Measurements from ENCODE around the gene PPP1CB. TPM values are rescaled to one million over a fixed set of nuclear protein-coding genes. Genes with fewer than 3 reads are reported as not detected.

PPP1CB gene
- 124 and 128 TPM in 2 replicates for total RNA-seq

DNA sequence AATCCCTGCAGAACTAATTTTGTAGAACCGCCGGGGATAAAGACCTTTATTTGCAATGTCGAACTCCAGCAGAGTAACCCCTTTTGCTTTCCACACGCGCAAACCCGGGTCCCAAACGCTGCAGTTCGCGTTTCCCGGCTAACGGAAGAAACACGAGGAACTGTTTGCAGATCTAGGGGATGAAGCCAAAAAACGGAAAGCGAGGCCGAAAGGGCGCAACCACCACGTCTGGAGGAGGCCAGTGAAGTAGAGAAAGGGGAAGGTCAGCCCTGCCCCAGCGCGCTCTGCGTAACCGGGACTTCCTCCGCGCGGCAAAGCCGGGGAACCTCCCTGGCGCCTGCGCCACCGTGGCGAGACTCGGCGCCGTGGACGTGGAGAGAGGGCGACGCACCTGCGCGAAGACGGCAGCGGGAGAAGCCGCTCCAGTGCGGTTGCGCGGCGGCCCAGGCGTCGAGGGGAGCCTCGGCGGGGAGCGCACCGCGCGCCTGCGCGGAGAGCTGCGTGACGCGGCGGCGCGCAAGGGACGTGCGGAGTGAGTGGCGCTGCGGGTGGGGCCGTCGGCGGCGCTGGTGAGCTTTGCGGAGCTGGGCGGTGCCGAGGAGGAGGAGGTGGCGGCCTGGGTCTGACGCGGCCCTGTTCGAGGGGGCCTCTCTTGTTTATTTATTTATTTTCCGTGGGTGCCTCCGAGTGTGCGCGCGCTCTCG, at the start of gene PPP1CB:
PPP1CB (plus strand) TSS at position 579 of the 704 bp plus-strand sequence. CDS start 295 bp downstream, outside the sequence.

DNA sequence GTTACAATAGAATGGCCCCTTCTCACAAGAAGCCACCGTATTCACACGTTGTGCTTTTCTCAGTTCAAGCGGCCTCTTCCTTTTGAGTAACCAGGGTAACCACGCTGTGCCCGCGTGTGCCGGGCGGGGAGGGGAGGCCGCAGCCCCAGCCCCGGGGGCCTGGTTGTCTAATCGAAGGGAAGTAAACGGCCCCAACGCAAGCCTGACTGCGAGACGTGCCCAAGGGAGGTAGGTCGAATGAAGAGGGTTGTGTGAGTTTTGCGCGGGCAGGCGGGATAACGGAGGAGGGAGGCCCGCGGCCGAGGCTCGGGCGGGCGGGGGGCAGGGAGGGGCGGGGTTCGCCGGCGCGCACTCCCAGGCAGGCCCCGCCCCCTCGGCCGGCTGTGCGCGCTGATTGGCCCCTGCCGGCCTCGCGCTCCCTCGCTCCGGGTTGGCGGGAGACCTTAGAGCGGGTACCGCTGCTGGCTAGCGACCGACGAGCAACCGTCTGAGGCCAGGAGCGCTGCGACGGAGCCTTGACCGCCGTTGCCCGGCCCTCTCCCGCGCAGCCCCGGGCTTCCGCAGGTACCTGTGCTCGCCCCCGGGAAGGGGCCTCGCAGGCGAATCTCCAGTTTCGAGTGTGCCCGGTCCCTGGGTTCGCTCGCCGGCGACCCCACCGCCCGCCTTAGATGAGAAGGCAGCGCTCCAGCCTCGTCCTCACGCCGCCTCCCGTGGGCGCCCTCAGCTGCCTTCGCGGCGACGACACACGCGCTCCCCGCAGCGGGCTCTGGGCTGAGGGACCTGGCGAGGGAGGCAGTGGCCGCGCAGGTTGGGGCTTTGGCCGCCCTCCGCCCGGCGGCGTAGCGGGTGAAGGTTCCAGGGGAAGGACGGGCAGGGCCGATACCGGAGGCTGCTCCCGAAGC, 59.0 kb downstream of the PPP1CB start, which contains the start of gene SPDYA:
SPDYA (plus strand) TSS at position 451 of the 902 bp plus-strand sequence. CDS start 5,181 bp downstream, outside the sequence.

Other genes with a start within 250 kb of the PPP1CB start
- 0.33 and 0.52 TPM in 2 replicates for gene SPDYA, start 59.0 kb downstream of the PPP1CB start, total RNA-seq
- 9.4 and 10.0 TPM in 2 replicates for gene TRMT61B, start 118.5 kb downstream of the PPP1CB start, total RNA-seq
- gene WDR43, start 142.8 kb downstream of the PPP1CB start, total RNA-seq: 35.1 and 54.6 TPM in 2 replicates
- gene TOGARAM2, start 229.5 kb downstream of the PPP1CB start, total RNA-seq: under 0.01 TPM in 1 of 2 replicates, not detected in the other